Cardiac muscle cell (in vitro differentiated cells and primary cell): ENCODE data around the gene RAD54L. TPM values are rescaled to one million over a fixed set of nuclear protein-coding genes. Genes with fewer than 3 reads are reported as not detected.
"Not testable (repeated sequence)": the region's sequence is repeated elsewhere in the genome, so short reads cannot be mapped to it uniquely, and the experiment has no call there.

Source experiments
- DNase-seq, 2 donors: peaks; one replicate each; pipeline versions ENCODE4 v3.0.0 to v3.0.0-alpha.2; 2010 to 2017; ENCODE audit warnings: low read depth in 1 of 2, low spot score in 1 of 2
- H3K27ac ChIP-seq: fragments of 200-600 bp; sonication (generic); 2 replicates; pipeline ENCODE4 v1.5.1; 2016
- H3K27me3 ChIP-seq: fragments of 200-600 bp; sonication (generic); 2 replicates; pipeline ENCODE4 v1.6.0; 2016; ENCODE audit warnings: control low read depth
- H3K36me3 ChIP-seq: fragments of 200-600 bp; sonication (generic); 2 replicates; pipeline ENCODE4 v1.5.1; 2016; ENCODE audit warnings: control low read depth
- H3K4me1 ChIP-seq: fragments of 200-600 bp; sonication (generic); 2 replicates; pipeline ENCODE4 v1.8.1; 2017; ENCODE audit warnings: low read depth, mild to moderate bottlenecking, mixed run types
- H3K4me3 ChIP-seq: fragments of 200-600 bp; sonication (generic); 2 replicates; pipeline ENCODE4 v1.5.1; 2016; ENCODE audit warnings: mild to moderate bottlenecking
- H3K9me3 ChIP-seq: fragments of 200-600 bp; sonication (generic); 2 replicates; pipeline ENCODE4 v1.5.1; 2017; ENCODE audit warnings: low read depth, mild to moderate bottlenecking, control low read depth
- polyA plus RNA-seq: library from polyadenylated mRNA; unstranded; fragments of >200 nt; fragmentation: Nextera tagmentation; extraction: Ambion mirVana; gene quantifications from 2 replicates; pipeline ENCODE4 v1.2.1, GENCODE V29; 2016
- total RNA-seq: library from RNA; depleted of rRNA; stranded (reverse); fragments of >200 nt; gene quantifications from 2 replicates; pipeline ENCODE4 v1.2.3, GENCODE V29; 2016
- TF ChIP-seq, protein P1 (sequence below): IDR thresholded peaks from 2 replicates; pipeline ENCODE4 v1.5.1; 2012; ENCODE audit warnings: low read depth, mild to moderate bottlenecking, low read length

Gene RAD54L
- total and polyA plus RNA-seq, 2 experiments from 2014 or later, result 2.5 to 5.9 TPM

GRCh38 chr1:46218443-46218842 is 29.1 kb upstream of the RAD54L start:
- TF ChIP-seq, protein P1, sequence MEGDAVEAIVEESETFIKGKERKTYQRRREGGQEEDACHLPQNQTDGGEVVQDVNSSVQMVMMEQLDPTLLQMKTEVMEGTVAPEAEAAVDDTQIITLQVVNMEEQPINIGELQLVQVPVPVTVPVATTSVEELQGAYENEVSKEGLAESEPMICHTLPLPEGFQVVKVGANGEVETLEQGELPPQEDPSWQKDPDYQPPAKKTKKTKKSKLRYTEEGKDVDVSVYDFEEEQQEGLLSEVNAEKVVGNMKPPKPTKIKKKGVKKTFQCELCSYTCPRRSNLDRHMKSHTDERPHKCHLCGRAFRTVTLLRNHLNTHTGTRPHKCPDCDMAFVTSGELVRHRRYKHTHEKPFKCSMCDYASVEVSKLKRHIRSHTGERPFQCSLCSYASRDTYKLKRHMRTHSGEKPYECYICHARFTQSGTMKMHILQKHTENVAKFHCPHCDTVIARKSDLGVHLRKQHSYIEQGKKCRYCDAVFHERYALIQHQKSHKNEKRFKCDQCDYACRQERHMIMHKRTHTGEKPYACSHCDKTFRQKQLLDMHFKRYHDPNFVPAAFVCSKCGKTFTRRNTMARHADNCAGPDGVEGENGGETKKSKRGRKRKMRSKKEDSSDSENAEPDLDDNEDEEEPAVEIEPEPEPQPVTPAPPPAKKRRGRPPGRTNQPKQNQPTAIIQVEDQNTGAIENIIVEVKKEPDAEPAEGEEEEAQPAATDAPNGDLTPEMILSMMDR, result no peak
- Histone ChIP-seq H3K4me1 (peaks cover 6% of the 10 kb centered on the region), H3K9me3 (no peaks in the 10 kb centered on the region), H3K27ac (no peak overlapping the region), H3K4me3 (no peak overlapping the region), H3K36me3 (no peaks in the 10 kb centered on the region), H3K27me3 (no peaks in the 10 kb centered on the region)
- DNase-seq, result no peak

GRCh38 chr1:46219551-46220520 is 27.7 kb upstream of the RAD54L start:
- DNase-seq, result no peak
- H3K36me3 ChIP-seq, result no peaks in the 10 kb centered on the region
- TF ChIP-seq, protein P1, result no peak
- no peaks in the 10 kb centered on the region for H3K27me3 ChIP-seq
- H3K9me3 ChIP-seq, result no peaks in the 10 kb centered on the region
- H3K4me3 ChIP-seq, result no peak overlapping the region
- no peak overlapping the region for H3K27ac ChIP-seq
- H3K4me1 ChIP-seq, result peaks cover 6% of the 10 kb centered on the region

DNA sequence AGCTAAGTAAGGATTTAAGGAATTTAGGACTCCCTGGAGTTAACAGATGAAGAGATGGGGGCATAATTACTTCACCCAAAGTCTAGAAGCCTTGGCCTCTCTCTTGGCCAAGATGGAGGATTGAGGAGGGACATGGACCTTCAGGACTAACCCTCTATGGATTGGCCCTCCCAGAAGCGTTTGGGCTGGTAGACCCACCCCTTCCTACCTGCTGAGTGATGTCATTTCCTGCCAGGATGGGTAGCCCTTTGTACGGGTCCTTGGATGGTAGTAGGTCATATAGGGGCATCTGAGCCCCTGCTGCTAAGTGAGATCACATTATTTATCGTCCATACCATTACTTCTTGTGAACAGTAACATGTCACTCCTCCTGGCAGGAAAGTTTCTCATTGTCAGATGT is 26.8 kb upstream of the RAD54L start:
- Histone ChIP-seq H3K27ac (no peak overlapping the region), H3K27me3 (no peaks in the 10 kb centered on the region), H3K36me3 (no peaks in the 10 kb centered on the region), H3K4me3 (no peak overlapping the region), H3K4me1 (peaks cover 6% of the 10 kb centered on the region), H3K9me3 (no peaks in the 10 kb centered on the region)
- TF ChIP-seq, protein P1, result no peak
- DNase-seq, result no peak

DNA sequence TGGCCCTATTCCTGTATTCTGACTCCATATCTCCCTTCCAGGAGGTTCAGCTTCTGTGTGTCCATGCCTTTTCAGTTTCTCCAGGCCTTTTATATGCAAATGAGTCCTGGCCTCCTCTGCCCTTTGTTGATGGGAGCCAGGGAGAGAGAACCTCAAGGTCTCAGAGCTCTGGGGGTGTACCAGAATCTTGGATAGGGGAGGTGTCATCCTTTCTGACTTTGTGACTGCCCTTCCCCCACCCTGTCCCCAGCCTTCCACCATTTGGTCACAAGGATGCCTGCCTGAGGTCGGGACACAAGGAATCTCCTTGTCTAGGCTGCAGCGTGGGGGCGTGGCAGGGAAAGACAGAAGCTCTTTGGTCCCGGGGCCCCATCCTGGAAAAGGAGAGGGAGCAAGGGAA is 25.8 kb upstream of the RAD54L start:
- Histone ChIP-seq H3K4me3 (no peak overlapping the region), H3K9me3 (no peaks in the 10 kb centered on the region), H3K36me3 (no peaks in the 10 kb centered on the region), H3K4me1 (peaks cover 6% of the 10 kb centered on the region), H3K27me3 (no peaks in the 10 kb centered on the region), H3K27ac (peak overlapping the region; percentile 45)
- TF ChIP-seq, protein P1, result no peak
- peak in 1 of 2 donors; percentile 25 for DNase-seq

DNA sequence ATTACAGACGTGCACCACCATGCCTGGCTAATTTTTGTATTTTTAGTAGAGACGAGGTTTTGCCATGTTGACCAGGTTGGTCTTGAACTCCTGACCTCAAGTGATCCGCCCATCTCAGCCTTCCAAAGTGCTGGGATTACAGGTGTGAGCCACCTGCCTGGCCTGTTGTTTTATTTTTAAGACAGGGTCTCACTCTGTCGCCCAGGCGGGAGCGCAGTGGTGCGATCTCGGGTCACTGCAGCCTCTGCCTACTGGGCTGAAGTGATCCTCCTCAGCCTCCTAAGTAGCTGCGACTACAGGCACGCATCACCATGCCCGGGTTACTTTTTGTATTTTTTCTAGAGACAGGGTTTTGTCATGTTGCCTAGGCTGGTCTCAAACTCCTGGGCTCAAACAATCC is 24.5 kb upstream of the RAD54L start:
- not testable (repeated sequence) for H3K27me3 ChIP-seq, H3K27ac ChIP-seq, H3K4me1 ChIP-seq, H3K36me3 ChIP-seq, H3K9me3 ChIP-seq, H3K4me3 ChIP-seq, DNase-seq

DNA sequence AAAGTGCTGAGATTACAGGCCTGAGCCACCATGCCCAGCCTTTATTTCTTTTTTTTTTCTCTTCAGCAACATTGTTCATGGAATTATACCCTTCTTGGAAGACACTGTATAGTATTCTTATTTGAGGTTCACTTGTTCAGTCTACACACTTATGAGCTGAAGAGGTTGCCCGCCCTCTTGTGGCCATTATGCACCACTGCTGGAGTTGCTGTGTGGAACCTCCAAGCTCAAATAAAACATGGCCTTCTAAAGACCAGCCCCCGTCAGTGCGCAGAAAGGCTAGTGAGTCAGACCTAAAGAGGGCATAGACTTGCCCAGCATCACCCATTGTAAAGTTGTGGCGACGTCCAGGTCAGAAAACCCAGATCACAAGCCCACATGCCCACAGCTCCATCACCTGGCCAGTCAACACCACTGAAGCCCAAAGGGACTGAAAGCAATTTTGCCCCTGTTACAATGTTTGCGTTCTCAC is 24.1 kb upstream of the RAD54L start:
- Histone ChIP-seq H3K4me3 (no peak overlapping the region), H3K27ac (no peak overlapping the region), H3K27me3 (no peaks in the 10 kb centered on the region)

More for the DNA sequence above, 24.1 kb upstream of the RAD54L start:
- TF ChIP-seq, protein P1, result peak; percentile 97
- Histone ChIP-seq H3K4me1 (peaks cover 6% of the 10 kb centered on the region), H3K36me3 (no peaks in the 10 kb centered on the region), H3K9me3 (no peaks in the 10 kb centered on the region)
- DNase-seq, result peak; percentile 85 to 93
